CD4-positive, alpha-beta T cell treated with Interleukin-17A for 1 hour (primary cell): ENCODE results near the gene CTNNBL1.

Experiments used
- DNase-seq: peaks from one replicate; pipeline ENCODE4 v3.0.0-alpha.2; 2020

The CTNNBL1 gene

DNA sequence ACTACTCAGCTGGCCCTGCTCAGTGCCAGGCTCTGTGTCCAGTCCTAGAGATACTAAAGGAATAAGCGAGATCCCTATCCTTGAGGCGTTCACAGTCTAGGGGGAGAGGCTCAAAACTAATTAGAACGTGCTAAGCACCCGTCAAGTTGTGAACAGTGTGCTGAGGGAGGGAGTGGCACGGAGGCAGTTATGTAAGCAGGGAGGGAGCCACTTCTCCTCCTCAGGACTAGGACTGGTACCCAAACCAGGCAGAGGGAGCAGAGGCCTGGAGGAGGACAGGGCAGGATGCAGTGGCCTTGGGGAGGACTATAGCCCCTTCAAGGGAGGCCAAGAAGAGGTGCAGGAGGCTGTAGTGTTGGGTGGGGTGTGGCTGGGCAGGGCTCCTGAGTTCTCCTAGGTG lies 169.5 kb downstream of the CTNNBL1 start:
- DNase-seq: no peak

DNA sequence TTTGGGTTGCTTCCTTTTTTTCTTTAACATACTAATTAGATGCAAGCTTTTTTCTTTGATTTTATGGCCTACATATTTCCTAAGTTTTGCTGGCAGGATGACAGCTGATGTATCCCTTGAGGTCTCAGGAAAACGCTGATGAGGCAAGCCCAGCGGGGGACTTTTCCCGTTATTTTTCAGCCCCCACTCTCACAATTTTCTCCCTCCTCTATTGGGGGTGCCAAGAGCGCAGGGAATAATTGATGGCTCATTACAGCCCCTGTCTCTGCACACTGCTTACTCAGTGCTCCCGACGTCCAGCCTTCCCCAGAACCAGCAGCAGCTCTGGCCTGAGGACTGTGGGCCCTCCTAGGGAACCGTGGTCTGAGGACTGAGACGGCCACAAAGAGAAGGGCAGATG lies 170.5 kb downstream of the CTNNBL1 start:
- no peak for DNase-seq

- DNase-seq: no peak
Observed at GRCh38 chr20:37866051-37866450, 172.2 kb downstream of the CTNNBL1 start.

- no peak for DNase-seq
Observed at GRCh38 chr20:37867289-37868195, 173.7 kb downstream of the CTNNBL1 start.

DNA sequence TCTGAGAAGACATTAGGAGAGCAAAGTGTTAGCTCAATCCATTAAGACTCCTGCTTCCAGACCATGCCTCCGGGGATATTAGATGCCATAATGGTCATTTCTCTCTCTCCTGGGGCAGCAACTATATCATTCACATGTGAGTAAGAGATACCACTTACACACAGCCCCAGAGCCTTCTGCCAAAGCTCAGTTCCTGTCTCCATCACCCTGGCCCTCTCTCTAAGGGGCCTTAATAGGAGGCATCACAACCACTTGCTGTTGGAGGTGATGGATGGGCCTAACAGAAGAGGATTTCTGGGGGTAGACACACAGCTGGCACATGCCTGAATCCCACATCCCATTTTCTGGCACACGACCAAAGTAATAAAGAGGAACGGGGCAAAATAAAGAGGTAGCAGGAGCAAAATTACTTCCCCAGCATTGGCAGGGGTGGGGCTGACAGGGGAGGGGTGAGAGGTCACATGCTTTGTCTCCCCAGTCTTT lies 175.1 kb downstream of the CTNNBL1 start:
- no peak for DNase-seq

DNA sequence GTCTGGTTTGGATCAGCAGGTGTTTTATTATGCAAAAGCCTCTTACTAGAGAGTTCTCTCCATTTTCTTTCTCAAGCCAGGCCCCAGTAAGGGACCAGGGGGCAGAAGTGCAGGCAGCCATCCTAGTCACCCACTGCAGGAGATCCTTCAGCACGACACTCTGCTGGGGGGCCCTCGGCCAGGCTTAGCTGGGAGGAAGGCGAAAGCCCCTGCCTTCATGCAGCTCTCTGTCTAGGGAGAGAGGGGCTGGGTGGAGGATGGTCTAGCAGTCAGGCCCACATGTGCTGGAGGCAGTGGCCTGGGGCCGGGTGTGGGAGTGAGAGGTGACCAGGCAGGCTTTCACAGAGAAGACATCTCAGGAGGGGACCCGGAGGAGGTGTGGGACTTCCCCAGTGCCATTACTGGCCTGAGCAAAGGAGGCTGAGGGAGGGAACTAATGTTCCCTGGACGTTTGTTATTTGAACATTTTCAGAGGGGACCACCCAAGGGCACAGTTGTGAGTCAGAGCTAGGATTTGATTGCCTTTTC lies 175.6 kb downstream of the CTNNBL1 start:
- DNase-seq: no peak

GRCh38 chr20:37870294-37870693 lies 176.5 kb downstream of the CTNNBL1 start:
- DNase-seq: no peak

DNA sequence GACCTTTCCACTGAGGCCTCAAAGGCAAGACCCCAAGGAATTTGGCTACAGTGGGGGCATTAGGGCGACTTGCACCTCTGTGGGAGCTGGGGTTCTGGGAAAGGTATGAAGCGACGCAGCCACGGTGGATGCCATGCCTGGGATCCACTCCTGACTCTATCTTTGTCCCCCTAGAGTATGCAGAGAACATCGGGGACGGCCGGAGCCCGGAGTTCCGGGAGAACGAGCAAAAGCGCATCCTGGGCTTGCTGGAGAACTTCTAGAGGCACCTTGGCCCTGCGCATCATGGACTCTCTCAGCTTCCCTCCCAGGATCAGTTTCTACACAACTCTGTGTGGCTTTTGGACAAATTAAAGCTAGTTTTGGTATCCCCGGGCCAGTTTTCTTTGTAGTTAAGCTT lies 177.9 kb downstream of the CTNNBL1 start:
- DNase-seq: no peak

- DNase-seq: no peak
Observed at GRCh38 chr20:37872161-37872560, 178.3 kb downstream of the CTNNBL1 start.

GRCh38 chr20:37873884-37874283 lies 180.1 kb downstream of the CTNNBL1 start:
- no peak for DNase-seq

GRCh38 chr20:37875460-37876175 lies 181.8 kb downstream of the CTNNBL1 start:
- DNase-seq: no peak

GRCh38 chr20:37876863-37877262 lies 183.0 kb downstream of the CTNNBL1 start:
- DNase-seq: no peak

DNA sequence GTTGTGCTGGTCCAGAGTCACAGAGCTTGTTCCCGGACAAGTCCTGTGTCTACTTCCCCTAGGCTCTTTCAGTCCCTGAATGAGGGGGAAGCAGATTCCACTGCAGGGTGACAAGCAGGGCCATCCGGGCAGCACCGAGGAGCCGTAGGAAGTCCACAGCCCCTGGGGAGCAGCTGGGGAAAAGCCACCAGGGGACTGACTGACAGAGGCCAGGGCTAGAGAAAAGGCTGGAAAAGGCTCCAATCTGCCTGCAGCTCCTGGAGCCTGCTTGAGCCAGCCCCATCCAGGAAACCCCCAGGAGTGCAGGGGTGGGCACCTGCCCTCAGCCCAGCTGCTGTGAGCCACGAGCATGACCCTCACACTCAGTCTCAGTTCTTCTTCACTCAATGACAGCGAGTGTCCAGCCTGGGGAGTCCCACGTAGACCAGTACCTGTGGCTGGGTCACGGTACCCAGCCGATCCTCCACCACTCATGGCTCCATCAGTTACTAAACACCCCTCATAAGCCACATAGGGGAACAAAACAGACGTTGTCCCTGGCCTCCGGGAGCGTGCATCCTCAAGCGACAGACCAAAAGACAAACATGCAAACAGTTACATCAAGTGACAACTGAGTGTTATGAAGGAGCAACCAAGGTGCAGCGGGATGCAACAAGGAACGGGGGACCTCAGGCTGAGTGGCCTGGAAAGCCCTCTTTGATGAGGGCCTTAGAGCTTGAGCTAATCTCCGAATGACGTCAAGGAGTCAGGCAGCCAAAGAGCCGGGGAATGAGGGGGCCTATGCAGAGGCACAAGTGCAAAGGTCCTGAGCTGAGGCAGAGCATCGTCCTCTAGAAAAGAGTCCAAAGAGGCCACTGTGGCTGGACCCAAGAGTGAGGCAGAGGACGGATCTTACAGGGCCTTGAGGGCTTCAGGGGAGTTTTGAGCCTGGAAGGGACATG lies 184.3 kb downstream of the CTNNBL1 start:
- no peak for DNase-seq

DNA sequence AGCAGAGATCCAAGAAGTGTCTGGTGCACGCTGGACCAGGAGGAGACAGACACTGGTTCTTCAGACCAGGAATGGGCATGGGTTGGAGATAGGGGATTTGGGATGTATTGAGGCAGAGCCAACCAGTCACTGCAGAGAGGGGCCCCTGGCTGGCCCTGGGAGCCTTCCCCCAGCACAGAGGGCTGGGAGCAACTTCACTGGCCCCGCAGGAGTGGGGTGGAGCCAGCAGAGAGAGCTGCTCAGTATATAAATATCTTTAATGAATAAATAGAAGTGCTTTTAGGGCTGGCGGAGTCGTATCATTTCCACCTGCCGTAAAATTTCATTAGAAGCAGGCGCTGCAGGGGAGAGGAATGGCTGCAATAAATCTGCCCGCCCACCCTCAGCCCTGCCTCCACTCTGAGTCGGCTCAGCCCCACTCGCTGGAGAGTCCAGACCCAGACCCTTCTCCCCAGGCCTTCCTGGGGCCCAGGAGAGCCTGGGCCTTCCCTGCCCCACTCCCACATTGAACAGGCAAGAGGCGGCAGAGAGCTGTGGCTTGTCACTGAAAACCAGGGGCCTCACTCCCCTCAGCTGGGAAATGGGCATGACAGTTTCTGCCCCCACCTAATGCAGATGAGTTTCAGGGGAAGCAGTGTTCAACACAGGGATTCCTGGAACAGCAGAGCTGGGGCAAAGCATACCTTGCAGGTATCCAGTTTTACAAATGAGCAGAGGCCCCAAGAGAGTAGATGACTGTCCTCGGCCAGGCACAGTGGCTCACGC lies 185.2 kb downstream of the CTNNBL1 start:
- DNase-seq: no peak

DNA sequence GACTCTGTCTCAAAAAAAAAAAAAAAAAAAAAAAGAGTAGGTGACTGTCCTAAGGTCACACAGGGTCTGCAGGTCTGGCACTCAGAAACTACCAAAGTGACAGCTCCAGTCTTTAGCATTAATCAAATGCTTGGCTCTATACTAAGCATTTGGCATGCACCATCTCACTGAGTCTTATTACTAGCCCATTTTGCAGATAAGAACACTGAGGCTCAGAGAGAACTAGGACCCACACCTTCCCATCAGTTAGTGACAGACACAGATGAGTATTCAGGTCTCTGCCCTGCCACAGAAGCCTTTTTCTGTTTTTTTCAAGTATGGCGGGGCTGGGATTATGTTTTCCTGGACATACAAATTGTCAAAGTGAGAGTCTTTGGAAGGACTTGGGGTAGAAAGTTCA lies 186.0 kb downstream of the CTNNBL1 start:
- no peak for DNase-seq

DNA sequence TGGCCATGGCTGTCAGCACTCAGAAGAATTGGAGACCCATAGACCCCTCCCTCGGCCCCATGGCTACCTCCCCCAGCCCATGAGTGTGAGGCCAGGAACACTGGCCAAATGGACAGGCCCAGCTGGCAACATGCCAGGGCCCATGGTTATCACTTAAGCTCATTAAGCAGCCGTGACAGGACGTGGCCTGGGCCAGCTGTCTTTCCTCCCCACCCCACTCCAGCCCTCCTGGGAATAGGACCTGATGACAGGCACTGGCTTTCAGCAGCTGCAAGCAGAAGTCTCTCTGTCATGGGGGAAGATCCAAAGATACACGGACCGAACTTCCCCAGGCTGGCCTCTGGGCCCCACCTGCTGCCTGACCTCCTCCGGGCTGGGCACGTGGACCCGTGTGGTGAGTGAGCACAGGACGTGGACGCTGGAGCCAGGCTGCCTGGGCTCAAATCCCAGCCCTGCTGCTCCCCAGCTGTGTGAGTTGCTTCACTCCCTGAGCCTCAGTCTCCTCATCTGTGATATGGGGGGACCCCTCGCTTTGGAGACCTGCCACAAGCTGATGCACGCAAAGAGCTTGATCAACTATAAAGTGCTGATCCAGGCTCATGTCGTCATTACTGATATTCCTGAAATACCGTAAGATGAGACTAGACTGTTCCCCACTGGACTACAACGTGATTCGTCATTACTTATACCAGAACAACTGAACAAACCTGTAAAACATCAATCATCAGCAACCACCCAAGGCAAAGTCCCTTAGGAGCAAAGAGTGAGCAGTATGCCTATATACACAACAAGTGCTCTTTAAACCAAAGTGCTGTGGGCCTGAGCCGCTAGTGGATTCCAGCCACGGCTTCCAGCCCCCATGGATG lies 187.1 kb downstream of the CTNNBL1 start:
- DNase-seq: no peak

- DNase-seq: no peak
Observed at GRCh38 chr20:37881601-37882343, 187.9 kb downstream of the CTNNBL1 start.

- DNase-seq: no peak
Observed at GRCh38 chr20:37882961-37883712, 189.3 kb downstream of the CTNNBL1 start.

DNA sequence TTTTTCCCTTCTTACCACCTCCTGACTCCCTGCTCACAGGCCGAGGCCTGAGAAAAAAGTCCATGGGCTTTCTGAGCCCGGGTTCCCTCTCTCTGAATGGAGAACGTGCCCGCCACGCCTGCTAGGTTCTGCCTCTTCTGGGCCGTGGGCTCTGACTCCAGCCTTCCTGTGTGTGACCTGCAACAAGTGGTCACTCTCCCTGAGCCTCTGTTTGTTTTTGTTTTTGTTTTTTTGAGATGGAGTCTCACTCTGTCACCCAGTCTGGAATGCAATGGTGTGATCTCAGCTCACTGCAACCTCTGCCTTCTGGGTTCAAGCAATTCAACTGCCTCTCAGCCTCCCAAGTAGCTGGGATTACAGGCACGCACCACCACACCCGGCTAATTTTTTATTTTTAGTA lies 191.2 kb downstream of the CTNNBL1 start:
- DNase-seq: no peak
